WTC11 (cell line): ENCODE data around the gene CGNL1. TPM values are rescaled to one million over a fixed set of nuclear protein-coding genes. Genes with fewer than 3 reads are reported as not detected.

ENCODE experiments used
- ATAC-seq: fragments of 200-7000 bp; cut with Tn5 transposase; 2 replicates; pipeline ENCODE4 v1.10.0; 2021; ENCODE audit warnings: mild to moderate bottlenecking, moderate library complexity
- CTCF ChIA-PET: fragments of 300-600 bp; sonication (Branson Sonifier 250); formaldehyde crosslinking; loops from one replicate; lab custom pipeline; 2021; ENCODE audit warnings: antibody characterized with exemption; lab: Charles Lee
- POLR2A ChIA-PET: fragments of 350-600 bp; sonication (Branson Sonifier 250); formaldehyde crosslinking; loops from one replicate; lab custom pipeline; 2021; ENCODE audit warnings: antibody characterized with exemption; lab: Charles Lee
- DNase-seq: peaks from one replicate; pipeline ENCODE4 v3.0.0; 2021; ENCODE audit warnings: low spot score
- H3K27ac Mint-ChIP-seq: 2 replicates; pipeline ENCODE4 v1.8.0; 2021; ENCODE audit warnings: mixed read lengths
- H3K27me3 Mint-ChIP-seq: 2 replicates; pipeline ENCODE4 v1.8.0; 2021; ENCODE audit warnings: low read depth, mild to moderate bottlenecking, moderate library complexity, mixed read lengths
- H3K36me3 Mint-ChIP-seq: 2 replicates; pipeline ENCODE4 v1.8.0; 2021; ENCODE audit warnings: mixed read lengths
- H3K4me1 Mint-ChIP-seq: 2 replicates; pipeline ENCODE4 v1.8.0; 2022; ENCODE audit warnings: mixed read lengths
- H3K4me3 Mint-ChIP-seq: 2 replicates; pipeline ENCODE4 v1.8.0; 2021; ENCODE audit warnings: mild to moderate bottlenecking, moderate library complexity, mixed read lengths
- H3K9me3 Mint-ChIP-seq: 2 replicates; pipeline ENCODE4 v1.8.0; 2021; ENCODE audit warnings: mixed read lengths
- AFF4 ChIP-seq: sonication (generic); formaldehyde crosslinking; IDR thresholded peaks from 2 replicates; pipeline ENCODE4 v1.8.1; 2023; ENCODE audit warnings: mild to moderate bottlenecking, missing genetic modification reagents, borderline replicate concordance
- CREM ChIP-seq: sonication (generic); formaldehyde crosslinking; IDR thresholded peaks from 2 replicates; pipeline ENCODE4 v1.8.1; 2022; ENCODE audit warnings: mild to moderate bottlenecking, missing genetic modification reagents, moderate library complexity
- ERG ChIP-seq: fragments of 250-450 bp; sonication (Bioruptor Pico); IDR thresholded peaks from 2 replicates; pipeline ENCODE4 v1.8.0; 2021; ENCODE audit warnings: mild to moderate bottlenecking
- ESRRA ChIP-seq: sonication (generic); formaldehyde crosslinking; IDR thresholded peaks from 2 replicates; pipeline ENCODE4 v1.8.1; 2022; ENCODE audit warnings: mild to moderate bottlenecking, missing genetic modification reagents, borderline replicate concordance
- FOXP4 ChIP-seq: sonication (generic); formaldehyde crosslinking; IDR thresholded peaks from 2 replicates; pipeline ENCODE4 v1.8.0; 2022; ENCODE audit warnings: mild to moderate bottlenecking, missing genetic modification reagents
- GTF2I ChIP-seq: fragments of 250-450 bp; sonication (Bioruptor Pico); conservative IDR thresholded peaks from 2 replicates; pipeline ENCODE4 v1.4.0; 2021; ENCODE audit warnings: mild to moderate bottlenecking
- MXD4 ChIP-seq: fragments of 250-450 bp; sonication (Bioruptor Pico); IDR thresholded peaks from 2 replicates; pipeline ENCODE4 v1.8.0; 2021; ENCODE audit warnings: mild to moderate bottlenecking, moderate library complexity, borderline replicate concordance
- NFE2L1 ChIP-seq: sonication (generic); formaldehyde crosslinking; IDR thresholded peaks from 2 replicates; pipeline ENCODE4 v1.8.1; 2023; ENCODE audit warnings: missing genetic modification reagents
- NR3C1 ChIP-seq: sonication (generic); formaldehyde crosslinking; conservative IDR thresholded peaks from 2 replicates; pipeline ENCODE4 v1.8.1; 2023; ENCODE audit warnings: low read depth, mild to moderate bottlenecking, missing genetic modification reagents
- RELA ChIP-seq: sonication (generic); formaldehyde crosslinking; IDR thresholded peaks from 2 replicates; pipeline ENCODE4 v1.8.1; 2022; ENCODE audit warnings: missing genetic modification reagents, mild to moderate bottlenecking, borderline replicate concordance
- SOX15 ChIP-seq: fragments of 250-450 bp; sonication (Bioruptor Pico); IDR thresholded peaks from 2 replicates; pipeline ENCODE4 v1.9.0; 2021; ENCODE audit warnings: mild to moderate bottlenecking
- STAT6 ChIP-seq: sonication (generic); formaldehyde crosslinking; conservative IDR thresholded peaks from 2 replicates; pipeline ENCODE4 v1.8.1; 2023; ENCODE audit warnings: mild to moderate bottlenecking, low read depth, missing genetic modification reagents, moderate library complexity
- ZNF121 ChIP-seq: sonication (generic); formaldehyde crosslinking; IDR thresholded peaks from 2 replicates; pipeline ENCODE4 v1.8.0; 2023; ENCODE audit warnings: missing genetic modification reagents
- ZNF281 ChIP-seq: sonication (generic); formaldehyde crosslinking; IDR thresholded peaks from 2 replicates; pipeline ENCODE4 v1.8.0; 2023; ENCODE audit warnings: mild to moderate bottlenecking, missing genetic modification reagents
- ZNF317 ChIP-seq: sonication (generic); formaldehyde crosslinking; IDR thresholded peaks from 2 replicates; pipeline ENCODE4 v1.8.1; 2023; ENCODE audit warnings: low read depth, mild to moderate bottlenecking, moderate library complexity, missing genetic modification reagents, borderline replicate concordance
- ZNF423 ChIP-seq: fragments of 250-450 bp; sonication (Bioruptor Pico); IDR thresholded peaks from 2 replicates; pipeline ENCODE4 v2.1.2; 2022; ENCODE audit warnings: mild to moderate bottlenecking, moderate library complexity
- ZNF425 ChIP-seq: fragments of 250-450 bp; sonication (Bioruptor Pico); conservative IDR thresholded peaks from 2 replicates; pipeline ENCODE4 v1.9.0; 2021; ENCODE audit warnings: mild to moderate bottlenecking
- ZNF671 ChIP-seq: fragments of 250-450 bp; sonication (Bioruptor Pico); IDR thresholded peaks from 2 replicates; pipeline ENCODE4 v1.8.0; 2021; ENCODE audit warnings: mild to moderate bottlenecking
- total RNA-seq: library from RNA; stranded (reverse); gene quantifications from 3 replicates; pipeline ENCODE4 v1.2.3, GENCODE V29; 2021

CGNL1 gene
- total RNA-seq, 1 experiment from 2014 or later, result 57.3 TPM

GRCh38 chr15:57415602-57416001 is 39.3 kb downstream of the CGNL1 start:
- ChIA-PET CTCF (interaction anchor here (1.3 kb wide), 1 partner anchor 112 kb away, joined by 3 read pairs; no protein-coding TSS in a partner anchor), POLR2A (no interaction called here)
- Mint-ChIP-seq H3K4me1 (peaks cover 21% of the 10 kb centered on the region), H3K4me3 (no peak overlapping the region), H3K27ac (no peak overlapping the region), H3K9me3 (no peaks in the 10 kb centered on the region), H3K36me3 (peaks cover 18% of the 10 kb centered on the region), H3K27me3 (no peaks in the 10 kb centered on the region)
- TF ChIP-seq ZNF121 (CRISPR knock-in tag) (no peak), CREM (CRISPR knock-in tag) (no peak), ZNF281 (CRISPR knock-in tag) (no peak), AFF4 (no peak), ZNF425 (CRISPR knock-in tag) (no peak), NR3C1 (CRISPR knock-in tag) (no peak), SOX15 (CRISPR knock-in tag) (no peak)
- ATAC-seq (no peak), DNase-seq (no peak)

- ATAC-seq (no peak), DNase-seq (no peak)
- no peaks in the 10 kb centered on the region for H3K9me3 Mint-ChIP-seq
- POLR2A ChIA-PET, result interaction anchor here (0.6 kb wide), 1 partner anchor 55 kb away, joined by 3 read pairs; no protein-coding TSS in a partner anchor
- H3K36me3 Mint-ChIP-seq, result peaks cover 21% of the 10 kb centered on the region
- no peak overlapping the region; the same call in 1 of the 2 replicates for H3K27ac Mint-ChIP-seq
- no peak overlapping the region for H3K4me3 Mint-ChIP-seq
- CTCF ChIA-PET, result interaction anchor here (0.5 to 0.7 kb wide), 2 partner anchors 8 to 199 kb away, joined by 3 read pairs; no protein-coding TSS in a partner anchor
- H3K27me3 Mint-ChIP-seq, result no peaks in the 10 kb centered on the region
- H3K4me1 Mint-ChIP-seq, result peaks cover 31% of the 10 kb centered on the region
- no peak for TF ChIP-seq FOXP4
- no peak for TF ChIP-seq ESRRA (CRISPR knock-in tag)
- TF ChIP-seq GTF2I (CRISPR knock-in tag), result no peak
- no peak for TF ChIP-seq ZNF671 (CRISPR knock-in tag)
- no peak for TF ChIP-seq ERG (CRISPR knock-in tag)
- no peak for TF ChIP-seq RELA
- TF ChIP-seq SOX15 (CRISPR knock-in tag), result no peak
- no peak for TF ChIP-seq ZNF121 (CRISPR knock-in tag)
- TF ChIP-seq ZNF423, result no peak
- no peak for TF ChIP-seq STAT6 (CRISPR knock-in tag)
- TF ChIP-seq NFE2L1 (CRISPR knock-in tag), result no peak
- no peak for TF ChIP-seq ZNF317
- no peak for TF ChIP-seq MXD4 (CRISPR knock-in tag)
Observed at GRCh38 chr15:57418635-57419034, 42.3 kb downstream of the CGNL1 start.
